Renal cortical epithelial cell (primary cell): ENCODE measurements around the gene PTH1R. TPM values are rescaled to one million over a fixed set of nuclear protein-coding genes. Genes with fewer than 3 reads are reported as not detected.

Experiments used
- DNase-seq: peaks from one replicate; pipeline ENCODE4 v3.0.0-alpha.2; 2011; ENCODE audit warnings: low read depth
- total RNA-seq: library from RNA; depleted of rRNA; stranded (reverse); fragments of >200 nt; gene quantifications from 2 replicates; pipeline ENCODE4 v1.2.3, GENCODE V29; 2014

The PTH1R gene
- total RNA-seq = 16.3 and 106 TPM in 2 replicates

- DNase-seq = peak; percentile 30
Observed at GRCh38 chr3:46877406-46878125, at the start of gene PTH1R. Gene PTH1R (plus strand): TSS chr3:46877721. CDS start chr3:46883560, 5,839 bp downstream.

- no peak for DNase-seq
Observed at GRCh38 chr3:46829699-46830208, 47.8 kb upstream of the PTH1R start.

- DNase-seq = no peak
Observed at GRCh38 chr3:46830801-46831200, 46.7 kb upstream of the PTH1R start.

GRCh38 chr3:46831316-46831715 lies 46.2 kb upstream of the PTH1R start:
- no peak for DNase-seq

- DNase-seq = no peak
Observed at GRCh38 chr3:46831841-46832240, 45.7 kb upstream of the PTH1R start.

- DNase-seq = no peak
Observed at GRCh38 chr3:46833346-46834300, 43.9 kb upstream of the PTH1R start.

GRCh38 chr3:46835054-46835453 lies 42.5 kb upstream of the PTH1R start:
- no peak for DNase-seq

GRCh38 chr3:46835491-46835890 lies 42.0 kb upstream of the PTH1R start:
- DNase-seq = no peak

- DNase-seq = no peak
Observed at GRCh38 chr3:46838301-46838700, 39.2 kb upstream of the PTH1R start.

GRCh38 chr3:46840491-46840890 lies 37.0 kb upstream of the PTH1R start:
- DNase-seq = no peak

GRCh38 chr3:46843508-46843907 lies 34.0 kb upstream of the PTH1R start:
- DNase-seq = no peak

- DNase-seq = no peak
Observed at GRCh38 chr3:46844397-46844796, 33.1 kb upstream of the PTH1R start.

GRCh38 chr3:46844881-46845312 lies 32.6 kb upstream of the PTH1R start:
- no peak for DNase-seq

- DNase-seq = peak; percentile 61
Observed at GRCh38 chr3:46845397-46845859, 32.1 kb upstream of the PTH1R start.

GRCh38 chr3:46845860-46846623 lies 31.5 kb upstream of the PTH1R start:
- DNase-seq = peak; percentile 31

- no peak for DNase-seq
Observed at GRCh38 chr3:46846624-46847542, 30.6 kb upstream of the PTH1R start.

GRCh38 chr3:46847744-46848143 lies 29.8 kb upstream of the PTH1R start:
- DNase-seq = no peak

GRCh38 chr3:46848271-46849044 lies 29.1 kb upstream of the PTH1R start:
- peak; percentile 6 for DNase-seq

- no peak for DNase-seq
Observed at GRCh38 chr3:46849045-46849631, 28.4 kb upstream of the PTH1R start.
